SK-N-MC (cell line): ENCODE results near the gene FAM118A.

Experiments
- EZH2 ChIP-seq: fragments of 200-600 bp; sonication (generic); IDR thresholded peaks from one replicate; pipeline ENCODE4 v1.6.1; 2017; ENCODE audit warnings: antibody characterized with exemption
- POLR2AphosphoS5 ChIP-seq: IDR thresholded peaks from 2 replicates; pipeline ENCODE4 v1.6.1; 2012; ENCODE audit warnings: mild to moderate bottlenecking, low read depth, low read length, borderline replicate concordance

- TF ChIP-seq POLR2AphosphoS5 (no peak), EZH2 (no peak)
Measured at GRCh38 chr22:45336971-45337431, 27.3 kb downstream of the FAM118A start.
